ENCODE measurements around the gene PWWP3B. TPM values are rescaled to one million over a fixed set of nuclear protein-coding genes. Genes with fewer than 3 reads are reported as not detected.
"Not testable (repeated sequence)": the region's sequence is repeated elsewhere in the genome, so short reads cannot be mapped to it uniquely, and the experiment has no call there.

PWWP3B gene
- not detected for total RNA-seq

DNA sequence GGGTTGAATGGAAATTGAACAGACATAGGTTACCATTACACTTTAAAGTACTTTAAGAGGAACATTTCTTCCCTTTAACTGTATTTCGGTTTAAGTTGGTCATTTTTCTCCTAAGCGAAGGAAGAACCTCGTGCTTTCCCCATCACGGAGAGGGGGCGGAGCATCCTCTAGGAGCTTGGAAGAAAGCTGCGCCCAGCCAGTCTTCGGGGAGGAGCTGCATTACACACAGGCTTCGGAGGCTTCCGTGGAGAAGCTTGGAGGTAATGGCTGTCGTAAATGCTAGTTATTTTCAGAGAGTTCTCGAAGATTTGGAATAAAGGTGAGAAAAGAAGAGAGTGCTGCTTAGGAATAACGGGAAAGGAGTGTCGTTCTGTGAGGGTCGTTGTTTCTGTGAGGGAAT lies at the start of gene PWWP3B:
TSS of gene PWWP3B (plus strand) at position 199 of the 400 bp plus-strand sequence. CDS start 37,128 bp downstream, outside the sequence.
- Mint-ChIP-seq H3K9me3 (no peaks in the 10 kb centered on the region), H3K27ac (no peak within 1 kb of the TSS), H3K27me3 (no peaks in the 10 kb centered on the region), H3K4me1 (ENCODE audit: low read depth in 2 of 2) (no peaks in the 10 kb centered on the region), H3K36me3 (no peaks in the 10 kb centered on the region), H3K4me3 (no peak within 1 kb of the TSS)
- no peak for DNase-seq (ENCODE audit: low spot score)
- ATAC-seq = no peak

DNA sequence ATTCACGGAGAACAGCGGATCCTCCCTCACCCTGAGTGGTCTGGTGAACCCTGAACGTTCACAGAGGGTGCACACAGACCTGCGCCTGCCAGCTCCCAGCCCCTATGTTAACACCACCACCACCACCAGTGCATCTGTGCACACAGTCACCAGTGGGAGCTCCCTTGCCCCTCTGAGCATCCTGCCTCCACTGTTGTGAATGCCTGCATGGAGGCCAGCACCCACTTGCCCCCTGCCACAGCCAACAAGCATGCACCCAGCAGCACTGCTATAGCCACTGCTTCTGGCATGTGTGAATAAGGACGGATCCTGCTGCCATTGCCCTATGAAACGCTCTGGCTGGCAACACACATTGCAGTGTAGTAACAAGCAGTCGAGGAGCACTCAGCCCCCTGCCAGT lies 29.1 kb upstream of the PWWP3B start:
- H3K27me3 Mint-ChIP-seq = no peaks in the 10 kb centered on the region
- H3K4me3 Mint-ChIP-seq = no peak overlapping the region

DNA sequence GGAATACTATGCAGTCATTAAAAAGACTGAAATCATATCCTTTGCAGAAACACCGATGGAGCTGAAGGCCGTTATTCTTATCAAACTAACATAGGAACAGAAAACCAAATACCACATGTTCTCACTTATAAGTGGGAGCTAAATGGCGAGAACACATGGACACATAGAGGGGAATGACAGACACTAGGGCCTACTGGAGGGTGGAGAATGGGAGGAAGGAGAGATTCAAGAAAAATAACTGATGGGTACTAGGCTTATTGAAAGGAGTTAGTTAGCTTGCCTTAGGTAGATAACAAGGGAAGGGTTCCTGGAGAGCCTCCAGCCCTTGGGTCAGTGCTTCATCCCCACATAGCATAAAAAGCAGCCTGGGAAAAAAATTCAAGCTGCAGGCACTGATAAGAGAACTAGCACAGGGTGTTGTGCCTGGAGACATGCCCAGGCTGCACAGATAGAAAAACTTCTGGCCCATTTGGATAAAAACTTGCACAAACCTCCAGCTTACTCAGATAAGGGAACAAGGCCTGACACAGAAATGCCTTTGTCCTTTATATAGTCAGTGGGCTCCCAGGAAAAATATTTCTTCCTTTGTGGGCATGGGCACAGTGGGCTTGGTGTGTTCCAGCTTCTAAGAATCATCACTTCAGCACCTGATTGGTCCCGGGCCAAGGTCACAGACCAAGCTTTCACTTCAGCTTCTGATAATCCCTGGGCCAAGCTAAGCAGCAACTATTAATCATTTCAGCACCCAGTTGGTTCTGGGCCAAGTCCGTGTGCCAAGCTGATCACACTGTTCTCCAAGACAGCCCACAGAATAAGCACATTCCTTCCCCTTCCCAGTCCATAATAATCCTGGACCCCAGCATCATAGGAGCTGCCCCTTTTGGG lies 23.1 kb upstream of the PWWP3B start:
- Mint-ChIP-seq H3K36me3 (no peaks in the 10 kb centered on the region), H3K27me3 (no peaks in the 10 kb centered on the region), H3K27ac (no peak overlapping the region), H3K4me1 (ENCODE audit: low read depth in 2 of 2) (no peaks in the 10 kb centered on the region), H3K4me3 (no peak overlapping the region), H3K9me3 (peaks cover 13% of the 10 kb centered on the region)
- no peak for ATAC-seq
- no peak for DNase-seq (ENCODE audit: low spot score)

More for the DNA sequence above, 29.1 kb upstream of the PWWP3B start:
- H3K4me1 Mint-ChIP-seq (ENCODE audit: low read depth in 2 of 2) = no peaks in the 10 kb centered on the region
- peak in 1 of 2 donors; percentile 20 for ATAC-seq
- peaks cover 13% of the 10 kb centered on the region for H3K9me3 Mint-ChIP-seq
- H3K36me3 Mint-ChIP-seq = no peaks in the 10 kb centered on the region
- H3K27ac Mint-ChIP-seq = no peak overlapping the region
- no peak for DNase-seq (ENCODE audit: low spot score)

- no peak for ATAC-seq
- DNase-seq (ENCODE audit: low spot score) = no peak
- H3K27me3 Mint-ChIP-seq = no peaks in the 10 kb centered on the region
Observed at GRCh38 chrX:106150701-106151100, 17.4 kb upstream of the PWWP3B start.

GRCh38 chrX:106159861-106160282 lies 8.2 kb upstream of the PWWP3B start:
- Mint-ChIP-seq H3K4me3 (no peak overlapping the region), H3K4me1 (ENCODE audit: low read depth in 2 of 2) (no peaks in the 10 kb centered on the region), H3K9me3 (no peaks in the 10 kb centered on the region), H3K27me3 (no peaks in the 10 kb centered on the region), H3K36me3 (no peaks in the 10 kb centered on the region), H3K27ac (no peak overlapping the region)
- DNase-seq (ENCODE audit: low spot score) = no peak
- no peak for ATAC-seq

More at GRCh38 chrX:106150701-106151100, 17.4 kb upstream of the PWWP3B start:
- H3K9me3 Mint-ChIP-seq = no peaks in the 10 kb centered on the region
- no peaks in the 10 kb centered on the region for H3K4me1 Mint-ChIP-seq (ENCODE audit: low read depth in 2 of 2)
- no peaks in the 10 kb centered on the region for H3K36me3 Mint-ChIP-seq
- H3K4me3 Mint-ChIP-seq = no peak overlapping the region
- H3K27ac Mint-ChIP-seq = no peak overlapping the region

DNA sequence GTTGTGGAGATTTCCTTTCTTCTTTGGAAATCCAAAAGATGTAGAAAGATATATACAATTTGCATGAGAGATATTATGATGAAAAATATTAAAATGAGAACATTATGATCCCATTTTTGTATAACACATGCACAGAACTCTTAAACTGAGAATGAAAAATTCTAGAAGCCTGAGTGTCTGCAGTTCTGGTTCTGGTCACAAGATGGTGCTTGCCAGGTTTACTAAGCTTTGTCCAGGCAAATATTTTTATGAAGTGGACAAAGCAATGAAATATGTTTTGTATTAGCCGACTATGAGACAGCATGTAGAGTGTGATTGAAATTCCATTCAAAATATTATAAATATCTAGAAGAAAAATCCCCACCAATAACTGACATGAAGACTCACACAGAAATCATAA lies 2.2 kb downstream of the PWWP3B start:
- H3K27ac Mint-ChIP-seq = no peak overlapping the region
- ATAC-seq (no peak), DNase-seq (ENCODE audit: low spot score) (no peak)
- peaks cover 0 to 3% of the 10 kb centered on the region in 2 donors for H3K27me3 Mint-ChIP-seq
- no peak overlapping the region for H3K4me3 Mint-ChIP-seq
- no peaks in the 10 kb centered on the region for H3K9me3 Mint-ChIP-seq
- H3K4me1 Mint-ChIP-seq (ENCODE audit: low read depth in 2 of 2) = no peaks in the 10 kb centered on the region
- H3K36me3 Mint-ChIP-seq = no peaks in the 10 kb centered on the region

GRCh38 chrX:106171293-106171820 lies 3.3 kb downstream of the PWWP3B start:
- Mint-ChIP-seq H3K36me3 (no peaks in the 10 kb centered on the region), H3K9me3 (no peaks in the 10 kb centered on the region), H3K27ac (no peak overlapping the region), H3K4me1 (ENCODE audit: low read depth in 2 of 2) (no peaks in the 10 kb centered on the region), H3K27me3 (peaks cover 0 to 3% of the 10 kb centered on the region in 2 donors), H3K4me3 (no peak overlapping the region)
- ATAC-seq (no peak), DNase-seq (ENCODE audit: low spot score) (no peak)

DNA sequence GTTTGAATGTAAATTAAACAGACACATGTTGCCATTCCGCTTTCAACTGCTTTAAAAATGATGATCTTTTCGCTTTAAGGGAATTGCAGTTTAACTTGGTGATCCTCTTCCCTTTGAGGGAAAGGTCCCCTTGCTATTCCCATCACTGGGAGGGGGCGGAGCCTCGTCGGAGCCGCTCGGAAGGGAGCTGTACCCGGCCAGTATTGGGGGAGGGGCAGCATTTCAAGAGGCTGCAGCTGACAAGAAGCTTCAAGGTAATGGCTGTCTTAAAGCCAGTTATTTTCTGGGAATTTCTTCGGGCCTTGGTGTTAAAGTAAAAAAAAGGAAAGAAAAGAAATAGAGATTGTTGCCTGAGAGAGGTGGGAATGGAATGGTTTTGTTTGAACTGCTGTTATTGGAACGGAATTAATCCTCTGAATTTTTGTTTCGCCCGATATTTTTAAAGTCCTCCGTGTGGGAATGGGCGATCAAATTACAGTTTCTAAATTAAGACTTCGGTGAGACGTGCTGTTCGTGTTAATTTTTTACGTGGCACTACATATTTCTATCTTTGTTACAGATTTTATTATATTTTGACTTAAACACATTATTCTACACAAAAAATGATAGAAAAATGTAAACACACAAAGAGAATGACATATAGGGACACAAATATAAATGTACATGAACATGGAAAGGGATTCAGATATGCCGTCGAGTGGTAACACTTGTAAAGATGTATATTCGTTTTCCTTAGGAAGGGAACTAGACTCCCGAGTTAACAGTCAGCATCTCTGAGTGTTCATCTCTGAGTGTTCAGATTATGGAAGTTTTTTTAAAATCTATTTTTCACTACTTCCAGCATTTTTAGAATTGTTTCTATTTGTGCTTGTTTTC lies 9.2 kb downstream of the PWWP3B start:
- ATAC-seq (no peak), DNase-seq (ENCODE audit: low spot score) (no peak)
- Mint-ChIP-seq H3K4me3 (no peak overlapping the region), H3K36me3 (no peaks in the 10 kb centered on the region), H3K9me3 (peaks cover 3% of the 10 kb centered on the region), H3K27me3 (peaks cover 0 to 15% of the 10 kb centered on the region in 2 donors), H3K4me1 (ENCODE audit: low read depth in 2 of 2) (no peaks in the 10 kb centered on the region), H3K27ac (no peak overlapping the region)

DNA sequence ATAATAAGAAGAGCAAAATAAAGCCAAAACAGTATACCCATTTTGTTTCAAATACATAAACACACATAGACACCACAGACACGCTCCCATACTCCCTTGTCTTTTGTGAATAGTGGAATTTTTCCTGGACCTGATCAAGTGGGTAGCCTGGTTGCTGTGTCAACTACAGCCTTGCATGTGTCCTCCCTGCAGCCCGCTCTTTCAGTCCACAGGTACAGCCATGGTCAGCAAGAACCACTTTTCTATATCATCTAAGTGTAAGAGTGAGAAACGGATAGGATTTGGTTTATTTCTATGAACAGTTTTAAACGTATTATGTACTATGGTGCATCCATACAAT lies 9.8 kb downstream of the PWWP3B start:
- Mint-ChIP-seq H3K27me3 (peaks cover 0 to 18% of the 10 kb centered on the region in 2 donors), H3K4me3 (no peak overlapping the region), H3K36me3 (no peaks in the 10 kb centered on the region), H3K4me1 (ENCODE audit: low read depth in 2 of 2) (no peaks in the 10 kb centered on the region), H3K9me3 (peaks cover 4% of the 10 kb centered on the region), H3K27ac (no peak overlapping the region)
- DNase-seq (ENCODE audit: low spot score) (no peak), ATAC-seq (no peak)

GRCh38 chrX:106178826-106179225 lies 10.7 kb downstream of the PWWP3B start:
- H3K27me3 Mint-ChIP-seq = peaks cover 0 to 15% of the 10 kb centered on the region in 2 donors
- H3K4me3 Mint-ChIP-seq = no peak overlapping the region
- peaks cover 4% of the 10 kb centered on the region for H3K9me3 Mint-ChIP-seq
- DNase-seq (ENCODE audit: low spot score) (no peak), ATAC-seq (no peak)
- H3K27ac Mint-ChIP-seq = no peak overlapping the region
- no peaks in the 10 kb centered on the region for H3K4me1 Mint-ChIP-seq (ENCODE audit: low read depth in 2 of 2)
- no peaks in the 10 kb centered on the region for H3K36me3 Mint-ChIP-seq

DNA sequence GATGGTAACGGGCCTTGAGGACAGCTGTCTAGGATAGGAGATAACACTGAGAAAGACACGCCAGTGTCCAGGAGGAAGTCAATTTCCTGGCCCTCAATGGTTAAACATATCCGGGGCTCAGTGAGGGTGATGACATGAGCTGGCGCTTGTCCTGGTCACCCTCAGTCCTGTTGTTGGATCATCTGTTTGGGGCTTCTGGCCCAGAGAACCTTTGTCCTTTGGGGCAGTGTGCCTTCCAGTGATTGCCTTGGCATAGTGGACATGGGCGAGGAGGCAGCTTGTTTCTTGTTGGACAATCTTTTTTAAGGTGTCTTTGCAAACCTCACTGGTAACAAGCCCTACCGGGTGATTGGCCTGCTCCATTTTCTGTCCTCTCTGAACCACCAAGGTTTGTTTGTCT lies 15.6 kb downstream of the PWWP3B start:
- not testable (repeated sequence) for H3K27ac Mint-ChIP-seq; H3K36me3 Mint-ChIP-seq; H3K4me1 Mint-ChIP-seq (ENCODE audit: low read depth in 2 of 2); H3K27me3 Mint-ChIP-seq; H3K4me3 Mint-ChIP-seq; H3K9me3 Mint-ChIP-seq; DNase-seq (ENCODE audit: low spot score); ATAC-seq

DNA sequence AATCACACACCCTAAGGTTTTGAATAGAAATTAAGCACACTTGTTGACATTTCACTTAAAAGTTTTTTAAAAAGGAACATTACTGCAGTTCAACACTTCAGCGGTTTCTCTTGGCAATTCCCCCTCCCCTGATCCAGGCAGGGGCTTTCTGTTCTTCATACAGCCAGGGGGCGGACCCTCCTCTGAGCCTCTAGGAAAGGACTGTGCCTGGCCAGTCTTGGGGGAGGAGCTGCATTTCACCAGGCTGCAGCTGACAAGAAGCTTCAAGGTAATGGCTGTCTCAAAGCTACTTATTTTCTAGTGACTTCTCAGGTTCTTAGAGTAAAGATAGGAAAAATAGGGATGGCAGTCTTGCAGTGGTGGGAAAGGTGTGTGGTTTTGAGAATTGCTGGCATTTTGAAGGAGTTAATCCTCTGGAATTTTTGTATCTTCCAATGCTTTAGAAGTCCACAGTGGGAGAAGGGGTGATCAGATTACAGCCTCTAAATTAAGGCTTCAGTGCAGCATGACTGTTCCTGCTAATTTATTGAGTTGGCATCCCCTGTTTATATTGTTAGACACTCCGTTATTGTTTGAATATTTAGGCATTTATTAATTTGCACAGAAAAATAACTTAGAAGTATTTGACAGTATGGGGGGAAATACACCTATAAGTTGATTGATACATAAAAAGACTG lies 33.5 kb downstream of the PWWP3B start:
- H3K4me1 Mint-ChIP-seq (ENCODE audit: low read depth in 2 of 2) = no peaks in the 10 kb centered on the region
- DNase-seq (ENCODE audit: low spot score) (no peak), ATAC-seq (no peak)
- no peaks in the 10 kb centered on the region for H3K36me3 Mint-ChIP-seq
- no peak overlapping the region for H3K4me3 Mint-ChIP-seq
- H3K9me3 Mint-ChIP-seq = no peaks in the 10 kb centered on the region
- H3K27ac Mint-ChIP-seq = no peak overlapping the region
- H3K27me3 Mint-ChIP-seq = peaks cover 0 to 6% of the 10 kb centered on the region in 2 donors

- Mint-ChIP-seq H3K4me1 (ENCODE audit: low read depth in 2 of 2) (no peaks in the 10 kb centered on the region), H3K36me3 (no peaks in the 10 kb centered on the region), H3K9me3 (no peaks in the 10 kb centered on the region), H3K4me3 (no peak overlapping the region), H3K27ac (no peak overlapping the region), H3K27me3 (peaks cover 0 to 6% of the 10 kb centered on the region in 2 donors)
- ATAC-seq (no peak), DNase-seq (ENCODE audit: low spot score) (no peak)
Observed at GRCh38 chrX:106203315-106203714, 35.2 kb downstream of the PWWP3B start.
